Thymus (tissue), 11 donors: ENCODE measurements around the gene SOBP. TPM values are rescaled to one million over a fixed set of nuclear protein-coding genes. Genes with fewer than 3 reads are reported as not detected.

ENCODE experiments used
- DNase-seq, 9 donors: peaks; one replicate each; pipeline ENCODE4 v3.0.0-alpha.2; 2013; ENCODE audit warnings: low spot score in 9 of 9, low read depth in 6 of 9, missing footprints in 1 of 9
- H3K27ac ChIP-seq, 2 donors: one replicate each; pipeline ENCODE4 v1.5.1; 2013; ENCODE audit warnings: control low read depth in 1 of 2, low read depth in 1 of 2, low read length in 1 of 2, mild to moderate bottlenecking in 1 of 2, moderate library complexity in 1 of 2
- H3K27me3 ChIP-seq, 2 donors: one replicate each; pipeline ENCODE4 v1.5.1; 2013; ENCODE audit warnings: low read length in 1 of 2; ENCODE audit not compliant: control insufficient read depth in 2 of 2, insufficient read depth in 1 of 2
- H3K36me3 ChIP-seq, 2 donors: one replicate each; pipeline ENCODE4 v1.5.1; 2013; ENCODE audit warnings: low read length in 1 of 2, mild to moderate bottlenecking in 1 of 2, moderate library complexity in 1 of 2; ENCODE audit not compliant: control insufficient read depth in 2 of 2, insufficient read depth in 2 of 2
- H3K4me1 ChIP-seq, 2 donors: one replicate each; pipeline ENCODE4 v1.5.1; 2013; ENCODE audit warnings: low read length in 2 of 2; ENCODE audit not compliant: control insufficient read depth in 2 of 2, insufficient read depth in 2 of 2
- H3K4me3 ChIP-seq, 2 donors: one replicate each; pipeline ENCODE4 v1.5.1; 2013; ENCODE audit warnings: low read length in 2 of 2, control low read depth in 1 of 2, mild to moderate bottlenecking in 1 of 2
- H3K9me3 ChIP-seq, 2 donors: one replicate each; pipeline ENCODE4 v1.5.1; 2013; ENCODE audit warnings: low read length in 1 of 2, mild to moderate bottlenecking in 1 of 2; ENCODE audit not compliant: control insufficient read depth in 2 of 2, insufficient read depth in 1 of 2
- WGBS: extraction: QIAGEN DNeasy Blood & Tissue Kit; methylation state at CpG from one replicate; pipeline ENCODE4 v1.1.7; 2013; 5-methylcytosine and 5-hydroxymethylcytosine counted together
- polyA plus RNA-seq: library from polyadenylated mRNA; stranded (reverse); fragments of 200-250 nt; gene quantifications from one replicate; pipeline ENCODE4 v1.2.3, GENCODE V29; 2013
- total RNA-seq: library from RNA; stranded (reverse); fragments of 120-200 nt; gene quantifications from one replicate; pipeline ENCODE4 v1.2.4, GENCODE V29; 2013
- donor health status: healthy.

SOBP gene
- total and polyA plus RNA-seq, 2 donors = 4.1 to 4.2 TPM

DNA sequence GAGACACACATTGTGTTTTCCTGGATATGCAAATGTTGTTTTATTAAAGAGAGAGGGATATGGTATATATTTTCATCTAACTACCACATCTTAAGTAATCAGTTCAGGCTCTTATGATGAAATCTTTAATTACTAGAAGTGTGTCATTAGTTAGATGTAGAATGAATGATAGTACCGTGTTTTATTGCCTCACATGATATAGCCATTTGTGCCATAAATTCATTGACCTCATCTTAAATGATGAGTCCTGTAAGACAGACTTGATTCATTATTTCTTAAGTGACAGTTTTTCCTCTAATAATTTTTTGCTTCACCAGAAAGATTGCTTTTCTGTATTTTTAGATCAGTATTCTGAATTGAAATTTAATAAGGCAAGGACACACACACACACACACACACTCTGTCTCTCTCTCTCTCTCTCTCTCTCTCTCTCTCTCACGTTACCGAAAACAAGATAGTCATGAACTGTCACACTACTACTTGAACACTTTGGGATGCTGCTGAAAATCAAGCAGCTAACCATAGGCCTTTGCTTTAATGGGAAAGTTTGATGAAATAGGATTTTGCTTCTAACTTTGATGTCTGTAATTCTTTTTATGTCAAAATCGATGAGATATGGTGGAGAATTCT is 140.5 kb downstream of the SOBP start:
- DNase-seq = no peak
- 94% methylated on average over 4 of the region's 4 CpGs for WGBS
- H3K4me3 ChIP-seq = no peak overlapping the region
- H3K9me3 ChIP-seq = peaks cover 0 to 5% of the 10 kb centered on the region in 2 donors
- H3K27ac ChIP-seq = no peak overlapping the region
- peaks cover 0 to 5% of the 10 kb centered on the region in 2 donors for H3K4me1 ChIP-seq
- H3K36me3 ChIP-seq = no peaks in the 10 kb centered on the region
- H3K27me3 ChIP-seq = peaks cover 26 to 59% of the 10 kb centered on the region in 2 donors

DNA sequence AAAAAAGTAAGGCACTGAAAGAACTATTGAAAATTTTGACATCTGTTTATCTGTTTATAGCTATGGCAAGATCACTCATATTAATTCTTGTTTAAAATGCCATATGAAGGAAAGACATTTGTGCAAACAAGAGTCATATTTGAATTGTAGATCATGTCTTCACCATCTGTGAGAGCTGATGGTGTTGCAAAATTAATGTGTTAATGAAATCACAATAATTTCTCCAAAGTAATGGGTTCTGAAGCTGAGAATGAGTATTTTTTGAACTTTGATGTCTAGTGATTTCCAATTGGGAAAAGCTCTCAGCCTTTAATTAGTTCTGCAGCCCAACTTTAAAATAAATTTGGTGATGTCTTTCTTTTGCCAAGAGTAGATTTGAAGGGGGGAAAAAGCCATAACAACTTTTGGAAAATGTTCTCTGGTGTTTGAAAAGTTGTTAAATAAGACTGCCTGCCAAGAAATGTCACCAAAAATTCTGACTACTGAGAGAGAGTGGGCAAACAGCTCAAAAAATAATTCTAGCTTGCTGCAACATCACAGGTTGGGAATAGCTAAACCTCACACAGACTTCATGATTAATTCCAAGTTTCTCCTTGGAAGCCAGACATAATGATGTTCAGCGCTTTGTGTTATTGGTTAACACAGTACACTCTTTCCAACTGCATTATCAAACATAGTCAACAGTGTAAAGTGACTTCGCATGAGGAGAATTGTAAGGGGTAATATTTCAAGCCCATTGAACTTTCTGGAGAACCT is 142.6 kb downstream of the SOBP start:
- H3K9me3 ChIP-seq = peaks cover 0 to 5% of the 10 kb centered on the region in 2 donors
- H3K27ac ChIP-seq = no peak overlapping the region
- H3K4me3 ChIP-seq = no peak overlapping the region
- no peaks in the 10 kb centered on the region for H3K36me3 ChIP-seq
- no peak for DNase-seq
- H3K4me1 ChIP-seq = peaks cover 0 to 5% of the 10 kb centered on the region in 2 donors
- peaks cover 36 to 75% of the 10 kb centered on the region in 2 donors for H3K27me3 ChIP-seq
- WGBS = 93% methylated on average over 2 of the region's 2 CpGs

DNA sequence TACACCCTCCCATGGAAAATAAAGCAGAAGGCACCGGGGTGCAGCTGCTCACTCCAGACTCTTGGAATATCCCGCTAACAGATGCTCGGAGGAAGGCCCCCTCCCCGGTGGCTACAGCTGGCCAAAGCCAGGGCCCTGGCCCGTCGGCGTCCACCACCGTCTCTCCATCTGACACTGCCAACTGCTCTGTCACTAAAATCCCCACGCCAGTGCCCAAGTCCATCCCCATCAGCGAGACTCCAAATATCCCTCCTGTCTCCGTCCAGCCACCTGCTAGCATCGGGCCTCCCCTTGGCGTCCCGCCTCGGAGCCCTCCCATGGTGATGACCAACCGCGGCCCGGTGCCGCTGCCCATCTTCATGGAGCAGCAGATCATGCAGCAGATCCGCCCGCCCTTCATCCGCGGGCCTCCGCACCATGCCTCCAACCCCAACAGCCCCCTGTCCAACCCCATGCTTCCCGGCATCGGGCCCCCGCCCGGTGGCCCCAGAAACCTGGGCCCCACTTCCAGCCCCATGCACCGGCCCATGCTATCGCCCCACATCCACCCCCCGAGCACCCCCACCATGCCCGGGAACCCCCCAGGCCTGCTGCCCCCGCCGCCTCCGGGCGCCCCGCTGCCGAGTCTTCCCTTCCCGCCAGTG is 143.9 kb downstream of the SOBP start:
- no peak for DNase-seq
- H3K4me3 ChIP-seq = no peak overlapping the region

DNA sequence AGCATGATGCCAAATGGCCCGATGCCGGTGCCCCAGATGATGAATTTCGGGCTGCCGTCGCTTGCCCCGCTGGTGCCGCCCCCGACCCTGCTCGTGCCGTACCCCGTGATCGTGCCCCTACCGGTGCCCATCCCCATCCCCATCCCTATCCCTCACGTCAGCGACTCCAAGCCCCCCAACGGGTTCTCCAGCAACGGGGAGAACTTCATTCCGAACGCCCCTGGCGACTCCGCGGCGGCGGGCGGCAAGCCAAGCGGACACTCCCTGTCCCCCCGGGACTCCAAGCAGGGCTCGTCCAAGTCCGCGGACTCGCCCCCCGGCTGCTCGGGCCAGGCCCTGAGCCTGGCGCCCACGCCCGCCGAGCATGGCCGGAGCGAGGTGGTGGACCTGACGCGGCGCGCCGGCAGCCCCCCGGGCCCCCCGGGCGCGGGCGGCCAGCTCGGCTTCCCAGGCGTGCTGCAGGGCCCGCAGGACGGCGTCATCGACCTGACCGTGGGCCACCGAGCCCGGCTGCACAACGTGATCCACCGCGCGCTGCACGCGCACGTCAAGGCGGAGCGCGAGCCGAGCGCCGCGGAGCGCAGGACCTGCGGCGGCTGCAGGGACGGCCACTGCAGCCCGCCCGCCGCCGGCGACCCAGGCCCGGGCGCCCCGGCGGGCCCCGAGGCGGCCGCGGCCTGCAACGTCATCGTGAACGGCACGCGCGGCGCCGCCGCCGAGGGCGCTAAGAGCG is 144.6 kb downstream of the SOBP start:
- WGBS = 6% methylated on average over 101 of the region's 101 CpGs
- Histone ChIP-seq H3K27ac (no peak overlapping the region), H3K36me3 (no peaks in the 10 kb centered on the region), H3K9me3 (peaks cover 0 to 5% of the 10 kb centered on the region in 2 donors), H3K27me3 (peaks cover 36 to 75% of the 10 kb centered on the region in 2 donors), H3K4me1 (peaks cover 0 to 5% of the 10 kb centered on the region in 2 donors), H3K4me3 (peak overlapping the region in 1 of 2 donors; percentile 40)
- DNase-seq = no peak

More for the DNA sequence above, 143.9 kb downstream of the SOBP start:
- Histone ChIP-seq H3K4me1 (peaks cover 0 to 5% of the 10 kb centered on the region in 2 donors), H3K9me3 (peaks cover 0 to 5% of the 10 kb centered on the region in 2 donors), H3K27ac (no peak overlapping the region), H3K27me3 (peaks cover 36 to 81% of the 10 kb centered on the region in 2 donors), H3K36me3 (no peaks in the 10 kb centered on the region)
- WGBS = 40% methylated on average over 39 of the region's 39 CpGs

DNA sequence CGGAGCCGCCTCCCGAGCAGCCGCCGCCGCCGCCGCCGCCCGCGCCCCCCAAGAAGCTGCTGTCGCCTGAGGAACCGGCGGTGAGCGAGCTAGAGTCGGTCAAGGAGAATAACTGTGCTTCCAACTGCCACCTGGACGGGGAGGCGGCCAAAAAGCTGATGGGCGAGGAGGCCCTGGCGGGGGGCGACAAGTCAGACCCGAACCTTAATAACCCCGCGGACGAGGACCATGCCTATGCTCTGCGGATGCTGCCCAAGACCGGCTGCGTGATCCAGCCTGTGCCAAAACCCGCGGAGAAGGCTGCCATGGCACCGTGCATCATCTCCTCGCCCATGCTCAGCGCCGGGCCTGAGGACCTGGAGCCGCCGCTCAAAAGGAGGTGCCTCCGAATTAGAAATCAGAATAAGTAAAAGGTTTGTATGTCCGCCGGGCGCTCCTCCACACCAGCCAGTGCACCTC is 145.2 kb downstream of the SOBP start:
- H3K36me3 ChIP-seq = no peaks in the 10 kb centered on the region
- DNase-seq = no peak
- peaks cover 0 to 5% of the 10 kb centered on the region in 2 donors for H3K4me1 ChIP-seq
- no peak overlapping the region for H3K27ac ChIP-seq
- peaks cover 0 to 5% of the 10 kb centered on the region in 2 donors for H3K9me3 ChIP-seq
- 54% methylated on average over 40 of the region's 40 CpGs for WGBS
- peaks cover 36 to 73% of the 10 kb centered on the region in 2 donors for H3K27me3 ChIP-seq
- H3K4me3 ChIP-seq = peak overlapping the region in 1 of 2 donors; percentile 40

DNA sequence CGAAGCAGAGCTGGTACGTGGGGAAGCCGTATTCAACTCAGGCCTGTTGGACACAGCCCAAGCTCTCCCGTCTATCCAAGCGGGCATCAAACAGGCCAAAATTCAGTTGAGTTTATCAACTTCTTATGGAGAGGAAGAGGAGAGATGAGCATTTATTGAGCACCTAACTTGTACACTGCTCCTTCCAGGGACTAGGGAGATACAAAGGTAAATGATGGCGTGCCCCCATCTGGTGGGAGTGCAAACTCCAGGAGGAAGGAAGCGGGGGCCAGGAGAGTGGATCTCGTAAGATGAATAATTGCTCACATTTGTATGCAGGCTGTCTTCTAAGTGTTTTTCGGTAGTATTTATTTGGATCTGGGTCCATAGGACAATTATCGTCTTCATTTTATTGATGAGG is 146.6 kb downstream of the SOBP start:
- Histone ChIP-seq H3K4me3 (no peak overlapping the region), H3K27ac (no peak overlapping the region), H3K27me3 (peaks cover 36 to 76% of the 10 kb centered on the region in 2 donors), H3K4me1 (peaks cover 0 to 9% of the 10 kb centered on the region in 2 donors), H3K36me3 (no peaks in the 10 kb centered on the region), H3K9me3 (peaks cover 0 to 5% of the 10 kb centered on the region in 2 donors)
- WGBS = 97% methylated on average over 10 of the region's 10 CpGs
- DNase-seq = no peak

DNA sequence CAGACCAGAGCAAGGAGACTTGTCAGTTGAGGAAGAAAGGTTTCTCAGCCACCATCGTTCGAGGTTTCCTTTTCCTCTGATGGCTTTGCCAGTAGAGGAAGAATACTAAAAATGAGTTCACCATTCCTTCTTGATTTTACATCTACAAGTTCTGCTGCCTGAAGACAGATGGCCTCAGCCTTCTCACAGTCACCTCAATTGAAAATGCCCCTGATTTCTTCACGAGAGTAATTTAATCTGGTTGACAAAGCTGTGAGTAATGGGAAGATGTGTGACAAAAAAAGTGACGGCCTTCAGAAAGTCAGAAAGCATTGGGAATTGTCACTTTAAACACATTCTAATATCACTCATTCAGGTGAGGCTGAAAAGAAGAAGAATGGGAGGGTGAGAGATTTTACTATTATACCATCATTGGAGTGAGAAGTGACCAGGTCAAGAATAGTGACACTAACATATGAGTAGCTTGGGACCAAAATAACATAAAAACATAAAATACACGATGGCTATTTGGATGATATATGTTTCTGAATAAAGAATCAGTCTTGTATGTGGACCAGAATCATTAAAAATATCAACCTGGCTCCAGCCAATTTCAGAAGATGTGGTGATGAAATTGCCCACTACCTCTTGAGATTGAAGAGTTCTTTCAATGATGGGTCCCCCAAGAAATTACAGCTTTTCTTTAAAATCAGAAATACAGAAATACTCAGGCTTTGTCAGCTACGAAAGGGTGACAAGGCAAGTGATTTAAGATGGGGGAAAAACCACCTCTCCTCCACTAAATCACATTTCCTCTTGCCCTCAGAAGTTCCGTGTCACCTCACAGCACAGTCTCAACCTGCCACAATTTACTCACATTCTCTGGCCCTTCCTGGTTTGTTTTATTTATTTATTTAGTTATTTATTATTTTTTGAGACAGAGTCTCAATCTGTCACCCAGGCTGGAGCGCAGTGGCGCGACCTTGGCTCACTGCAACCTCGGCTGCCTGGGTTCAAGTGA is 147.7 kb downstream of the SOBP start:
- Histone ChIP-seq H3K4me1 (peaks cover 0 to 12% of the 10 kb centered on the region in 2 donors), H3K27ac (no peak overlapping the region)
- 71% methylated on average over 11 of the region's 11 CpGs for WGBS

DNA sequence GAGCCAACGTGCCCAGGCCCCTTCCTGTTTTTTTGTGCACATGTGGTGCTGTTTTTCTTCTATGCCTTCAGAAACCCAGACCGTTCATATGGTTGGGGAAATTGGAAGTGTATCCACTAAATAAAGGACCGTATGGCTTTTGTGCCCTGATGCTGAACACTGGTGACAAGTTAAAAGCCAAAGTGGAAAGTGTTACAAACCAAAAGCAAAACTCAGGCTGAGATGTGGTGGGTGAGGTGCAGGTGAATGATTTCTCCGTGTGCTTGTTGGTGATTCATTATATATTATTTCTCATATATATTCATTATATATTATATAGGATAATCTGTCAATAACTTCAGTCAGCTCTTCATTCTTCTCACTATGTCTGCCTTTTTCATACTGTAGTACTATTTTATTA is 148.6 kb downstream of the SOBP start:
- peaks cover 28 to 58% of the 10 kb centered on the region in 2 donors for H3K27me3 ChIP-seq
- peaks cover 0 to 12% of the 10 kb centered on the region in 2 donors for H3K4me1 ChIP-seq
- no peak for DNase-seq
- WGBS = 82% methylated on average over 4 of the region's 4 CpGs
- no peak overlapping the region for H3K4me3 ChIP-seq
- H3K27ac ChIP-seq = no peak overlapping the region
- H3K9me3 ChIP-seq = peaks cover 0 to 5% of the 10 kb centered on the region in 2 donors
- H3K36me3 ChIP-seq = no peaks in the 10 kb centered on the region

More for the DNA sequence above, 147.7 kb downstream of the SOBP start:
- no peaks in the 10 kb centered on the region for H3K36me3 ChIP-seq
- no peak for DNase-seq
- H3K4me3 ChIP-seq = no peak overlapping the region
- H3K27me3 ChIP-seq = peaks cover 36 to 66% of the 10 kb centered on the region in 2 donors
- H3K9me3 ChIP-seq = peaks cover 0 to 5% of the 10 kb centered on the region in 2 donors
